Measurements from ENCODE around the gene RNF175. TPM values are rescaled to one million over a fixed set of nuclear protein-coding genes. Genes with fewer than 3 reads are reported as not detected.
"Not testable (repeated sequence)": the region's sequence is repeated elsewhere in the genome, so short reads cannot be mapped to it uniquely, and the experiment has no call there.

Gene RNF175
- total RNA-seq, 2 experiments from 2014 or later, result not detected

- ChIA-PET CTCF (no interaction called here), POLR2A (no interaction called here)
- no peak for DNase-seq
- Mint-ChIP-seq H3K4me1 (no peaks in the 10 kb centered on the region), H3K27ac (no peak overlapping the region), H3K4me3 (no peak overlapping the region), H3K36me3 (ENCODE audit: low read depth) (no peaks in the 10 kb centered on the region), H3K9me3 (peaks cover 15% of the 10 kb centered on the region), H3K27me3 (peaks cover 32% of the 10 kb centered on the region)
These were observed 82.8 kb downstream of the RNF175 start for GRCh38 chr4:153676984-153677383.

GRCh38 chr4:153676486-153676885 lies 83.3 kb downstream of the RNF175 start:
- no peak for DNase-seq
- peaks cover 32% of the 10 kb centered on the region for H3K27me3 Mint-ChIP-seq
- POLR2A ChIA-PET, result no interaction called here

GRCh38 chr4:153669838-153670237 lies 90.0 kb downstream of the RNF175 start:
- Mint-ChIP-seq H3K36me3 (ENCODE audit: low read depth) (no peaks in the 10 kb centered on the region), H3K27me3 (peaks cover 33% of the 10 kb centered on the region), H3K4me3 (no peak overlapping the region), H3K9me3 (no peaks in the 10 kb centered on the region), H3K27ac (no peak overlapping the region), H3K4me1 (no peaks in the 10 kb centered on the region)
- ChIA-PET CTCF (interaction anchor here (0.6 to 0.9 kb wide), 3 partner anchors 9 to 1154 kb away, joined by 3 to 4 read pairs (median 3); no protein-coding TSS in a partner anchor), POLR2A (interaction anchor here (1.5 kb wide), 1 partner anchor 106 kb away, joined by 3 read pairs; no protein-coding TSS in a partner anchor)
- DNase-seq, result no peak

More at GRCh38 chr4:153676486-153676885, 83.3 kb downstream of the RNF175 start:
- Mint-ChIP-seq H3K27ac (no peak overlapping the region), H3K9me3 (peaks cover 15% of the 10 kb centered on the region), H3K36me3 (ENCODE audit: low read depth) (no peaks in the 10 kb centered on the region), H3K4me3 (no peak overlapping the region), H3K4me1 (no peaks in the 10 kb centered on the region)
- CTCF ChIA-PET, result no interaction called here

- CTCF ChIA-PET, result interaction anchor here (1.0 kb wide), 1 partner anchor 81 kb away, joined by 3 read pairs; no protein-coding TSS in a partner anchor
These were observed 91.2 kb downstream of the RNF175 start for GRCh38 chr4:153668647-153669046.

GRCh38 chr4:153666505-153666904 lies 93.3 kb downstream of the RNF175 start:
- DNase-seq; CTCF ChIA-PET; H3K36me3 Mint-ChIP-seq (ENCODE audit: low read depth); H3K9me3 Mint-ChIP-seq; POLR2A ChIA-PET; H3K4me3 Mint-ChIP-seq; H3K27ac Mint-ChIP-seq; H3K4me1 Mint-ChIP-seq: not testable (repeated sequence)
- peaks cover 28% of the 10 kb centered on the region for H3K27me3 Mint-ChIP-seq

More at GRCh38 chr4:153668647-153669046, 91.2 kb downstream of the RNF175 start:
- Mint-ChIP-seq H3K27ac (no peak overlapping the region), H3K4me1 (no peaks in the 10 kb centered on the region), H3K36me3 (ENCODE audit: low read depth) (no peaks in the 10 kb centered on the region), H3K9me3 (no peaks in the 10 kb centered on the region), H3K4me3 (no peak overlapping the region), H3K27me3 (peaks cover 31% of the 10 kb centered on the region)
- no peak for DNase-seq
- POLR2A ChIA-PET, result no interaction called here

- H3K4me3 Mint-ChIP-seq, result no peak overlapping the region
- H3K36me3 Mint-ChIP-seq (ENCODE audit: low read depth), result peaks cover 3% of the 10 kb centered on the region
- H3K27ac Mint-ChIP-seq, result no peak overlapping the region
- ChIA-PET CTCF (no interaction called here), POLR2A (no interaction called here)
- no peak for DNase-seq
- H3K4me1 Mint-ChIP-seq, result no peaks in the 10 kb centered on the region
- peaks cover 20% of the 10 kb centered on the region for H3K27me3 Mint-ChIP-seq
- peaks cover 6% of the 10 kb centered on the region for H3K9me3 Mint-ChIP-seq
These were observed 96.2 kb downstream of the RNF175 start for GRCh38 chr4:153663667-153664066.

GRCh38 chr4:153661908-153662307 lies 97.9 kb downstream of the RNF175 start:
- peaks cover 6% of the 10 kb centered on the region for H3K9me3 Mint-ChIP-seq
- ChIA-PET CTCF (no interaction called here), POLR2A (no interaction called here)
- no peak for DNase-seq
- H3K36me3 Mint-ChIP-seq (ENCODE audit: low read depth), result peaks cover 3% of the 10 kb centered on the region
- no peak overlapping the region for H3K27ac Mint-ChIP-seq
- H3K4me1 Mint-ChIP-seq, result no peaks in the 10 kb centered on the region
- peaks cover 9% of the 10 kb centered on the region for H3K27me3 Mint-ChIP-seq
- no peak overlapping the region for H3K4me3 Mint-ChIP-seq

- CTCF ChIA-PET, result no interaction called here
- Mint-ChIP-seq H3K4me3 (no peak overlapping the region), H3K27ac (no peak overlapping the region), H3K36me3 (ENCODE audit: low read depth) (peaks cover 3% of the 10 kb centered on the region), H3K9me3 (peaks cover 6% of the 10 kb centered on the region), H3K27me3 (peaks cover 8% of the 10 kb centered on the region), H3K4me1 (no peaks in the 10 kb centered on the region)
- DNase-seq, result no peak
- POLR2A ChIA-PET, result no interaction called here
These were observed 98.5 kb downstream of the RNF175 start for GRCh38 chr4:153661215-153661822.

Other genes starting within 250 kb of the RNF175 start
- 1 to 10 TPM; 1.1 to 1.3 TPM for gene TLR2, start 75.7 kb downstream of the RNF175 start, total RNA-seq
- not detected for gene SFRP2, start 29.1 kb upstream of the RNF175 start, total RNA-seq

Data from activated CD4-positive, alpha-beta memory T cell treated with anti-CD3 and anti-CD28 coated beads, Interleukin-2, amount 10 ng/mL, durations not matched to agents 7 days and 5 days (primary cell).